Measurements from ENCODE around the gene CDC37L1. TPM values are rescaled to one million over a fixed set of nuclear protein-coding genes. Genes with fewer than 3 reads are reported as not detected.

CDC37L1 gene
- total RNA-seq, 4 donors from 2014 or later: 12.0 to 24.7 (median 19.8) TPM

GRCh38 chr9:4721736-4722135 lies 42.4 kb downstream of the CDC37L1 start:
- Histone ChIP-seq H3K4me3 (no peak overlapping the region), H3K4me1 (no peaks in the 10 kb centered on the region), H3K9me3 (no peaks in the 10 kb centered on the region), H3K36me3 (peaks cover 0 to 60% (median 0%) of the 10 kb centered on the region in 3 donors), H3K27ac (no peak overlapping the region), H3K27me3 (no peaks in the 10 kb centered on the region)
- TF ChIP-seq CTCF (IDR thresholded peaks at IDR 0.05) (no peak), POLR2A (IDR thresholded peaks at IDR 0.05) (no peak)
- DNase-seq: no peak

DNA sequence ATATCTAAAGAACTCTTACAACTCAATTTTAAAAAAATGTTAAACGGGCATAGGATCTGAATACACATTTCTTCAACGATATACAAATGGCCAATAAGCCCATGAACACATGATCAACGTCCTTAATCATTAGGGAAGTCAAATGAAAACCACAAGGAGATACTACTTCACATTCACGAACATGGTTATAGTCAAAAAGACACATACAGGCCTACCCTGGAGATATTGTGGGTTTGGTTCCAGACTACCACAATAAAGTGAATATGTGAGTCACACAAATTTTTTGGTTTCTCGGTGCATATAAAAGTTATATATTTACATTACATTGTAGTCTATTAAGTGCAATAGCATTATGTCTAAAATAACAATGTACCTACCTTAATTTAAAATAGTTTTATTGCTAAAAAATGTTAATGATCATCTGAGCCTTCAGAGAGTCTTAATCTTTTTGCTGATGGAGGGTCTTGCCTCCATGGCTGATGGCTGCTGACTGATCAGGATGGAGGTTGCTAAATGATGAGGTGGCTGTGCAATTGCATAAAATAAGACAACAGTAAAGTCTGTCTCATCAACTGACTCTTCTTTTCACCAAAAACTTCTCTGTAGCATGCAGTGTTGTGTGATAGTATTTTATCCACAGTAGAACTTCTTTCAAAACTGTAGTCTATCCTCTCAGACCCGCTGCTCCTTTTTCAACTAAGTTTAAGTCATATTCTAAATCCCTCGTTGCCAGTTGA lies 46.5 kb downstream of the CDC37L1 start:
- Histone ChIP-seq H3K4me1 (no peaks in the 10 kb centered on the region), H3K27me3 (no peaks in the 10 kb centered on the region), H3K4me3 (no peak overlapping the region), H3K9me3 (no peaks in the 10 kb centered on the region), H3K27ac (no peak overlapping the region), H3K36me3 (peaks cover 0 to 23% (median 0%) of the 10 kb centered on the region in 3 donors)
- TF ChIP-seq CTCF (IDR thresholded peaks at IDR 0.05): no peak
- TF ChIP-seq POLR2A (IDR thresholded peaks at IDR 0.05): no peak
- DNase-seq: no peak

DNA sequence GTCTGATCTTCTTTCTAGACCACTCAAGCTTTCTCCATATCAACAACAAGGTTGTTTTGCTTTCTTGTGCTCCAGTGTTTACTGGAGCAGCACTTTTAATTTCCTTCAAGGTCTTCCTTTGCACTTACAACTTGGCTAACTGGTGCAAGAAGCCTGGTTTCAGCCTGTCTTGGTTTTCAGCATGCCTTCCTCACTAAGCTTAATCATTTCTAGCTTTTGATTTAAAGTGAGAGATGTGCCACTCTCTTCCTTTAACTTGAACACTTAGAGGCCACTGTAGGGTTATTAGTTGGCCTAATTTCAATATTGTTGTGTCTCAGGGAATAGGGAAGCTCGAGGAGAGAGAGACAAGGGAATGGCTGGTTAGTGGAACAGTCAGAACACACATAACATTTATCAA lies 48.2 kb downstream of the CDC37L1 start:
- no peaks in the 10 kb centered on the region for H3K27me3 ChIP-seq

GRCh38 chr9:4732890-4733289 lies 53.5 kb downstream of the CDC37L1 start:
- Histone ChIP-seq H3K27ac (no peak overlapping the region), H3K4me3 (no peak overlapping the region), H3K9me3 (no peaks in the 10 kb centered on the region), H3K36me3 (no peaks in the 10 kb centered on the region), H3K4me1 (peaks cover 0 to 7% (median 0%) of the 10 kb centered on the region in 4 donors), H3K27me3 (no peaks in the 10 kb centered on the region)
- TF ChIP-seq CTCF (IDR thresholded peaks at IDR 0.05): no peak
- TF ChIP-seq POLR2A (IDR thresholded peaks at IDR 0.05): no peak
- no peak for DNase-seq

More for the DNA sequence above, 48.2 kb downstream of the CDC37L1 start:
- Histone ChIP-seq H3K36me3 (peaks cover 0 to 10% (median 0%) of the 10 kb centered on the region in 3 donors), H3K4me1 (no peaks in the 10 kb centered on the region), H3K9me3 (no peaks in the 10 kb centered on the region), H3K27ac (no peak overlapping the region), H3K4me3 (no peak overlapping the region)
- TF ChIP-seq CTCF (IDR thresholded peaks at IDR 0.05) (no peak), POLR2A (IDR thresholded peaks at IDR 0.05) (no peak)
- no peak for DNase-seq

GRCh38 chr9:4734150-4734549 lies 54.8 kb downstream of the CDC37L1 start:
- H3K4me1 ChIP-seq: peaks cover 0 to 20% (median 0%) of the 10 kb centered on the region in 4 donors
- no peak overlapping the region for H3K4me3 ChIP-seq
- TF ChIP-seq CTCF (IDR thresholded peaks at IDR 0.05) (no peak), POLR2A (IDR thresholded peaks at IDR 0.05) (no peak)
- H3K9me3 ChIP-seq: no peaks in the 10 kb centered on the region
- H3K27ac ChIP-seq: no peak overlapping the region
- no peaks in the 10 kb centered on the region for H3K36me3 ChIP-seq
- no peaks in the 10 kb centered on the region for H3K27me3 ChIP-seq
- no peak for DNase-seq
